Measurements from ENCODE around the gene KCNA10. TPM values are rescaled to one million over a fixed set of nuclear protein-coding genes. Genes with fewer than 3 reads are reported as not detected.
A peak's percentile ranks its signal among the peaks of the same experiment; 100 is the strongest.

The KCNA10 gene
- total RNA-seq, 1 donor from 2014 or later = not detected

GRCh38 chr1:110505596-110505995 lies 13.4 kb downstream of the KCNA10 start:
- Mint-ChIP-seq H3K4me3 (ENCODE audit: low read depth) (no peak overlapping the region), H3K27me3 (ENCODE audit: low read depth) (peaks cover 17% of the 10 kb centered on the region), H3K4me1 (ENCODE audit: low read depth) (no peaks in the 10 kb centered on the region), H3K36me3 (ENCODE audit: low read depth) (no peaks in the 10 kb centered on the region), H3K9me3 (no peaks in the 10 kb centered on the region), H3K27ac (no peak overlapping the region)
- intact Hi-C loops (cut with micrococcal nuclease) = no loop called here
- DNase-seq (ENCODE audit: low spot score) = no peak

- no peaks in the 10 kb centered on the region for H3K4me1 Mint-ChIP-seq (ENCODE audit: low read depth)
- DNase-seq (ENCODE audit: low spot score) = no peak
- H3K36me3 Mint-ChIP-seq (ENCODE audit: low read depth) = no peaks in the 10 kb centered on the region
- H3K4me3 Mint-ChIP-seq (ENCODE audit: low read depth) = no peak overlapping the region
- no peaks in the 10 kb centered on the region for H3K9me3 Mint-ChIP-seq
- intact Hi-C loops (cut with micrococcal nuclease) = no loop called here
- H3K27ac Mint-ChIP-seq = no peak overlapping the region
- peaks cover 21% of the 10 kb centered on the region for H3K27me3 Mint-ChIP-seq (ENCODE audit: low read depth)
Observed at GRCh38 chr1:110504226-110504625, 14.7 kb downstream of the KCNA10 start.

GRCh38 chr1:110503471-110503870 lies 15.5 kb downstream of the KCNA10 start:
- H3K4me3 Mint-ChIP-seq (ENCODE audit: low read depth) = no peak overlapping the region
- no peak overlapping the region for H3K27ac Mint-ChIP-seq
- no peaks in the 10 kb centered on the region for H3K36me3 Mint-ChIP-seq (ENCODE audit: low read depth)
- H3K27me3 Mint-ChIP-seq (ENCODE audit: low read depth) = peaks cover 21% of the 10 kb centered on the region
- H3K4me1 Mint-ChIP-seq (ENCODE audit: low read depth) = no peaks in the 10 kb centered on the region
- intact Hi-C loops (cut with micrococcal nuclease) = no loop called here
- no peaks in the 10 kb centered on the region for H3K9me3 Mint-ChIP-seq
- DNase-seq (ENCODE audit: low spot score) = no peak

GRCh38 chr1:110502402-110503151 lies 16.4 kb downstream of the KCNA10 start:
- H3K27ac Mint-ChIP-seq = no peak overlapping the region
- no peaks in the 10 kb centered on the region for H3K36me3 Mint-ChIP-seq (ENCODE audit: low read depth)
- no peaks in the 10 kb centered on the region for H3K9me3 Mint-ChIP-seq
- peaks cover 21% of the 10 kb centered on the region for H3K27me3 Mint-ChIP-seq (ENCODE audit: low read depth)
- H3K4me3 Mint-ChIP-seq (ENCODE audit: low read depth) = no peak overlapping the region
- no peaks in the 10 kb centered on the region for H3K4me1 Mint-ChIP-seq (ENCODE audit: low read depth)
- DNase-seq (ENCODE audit: low spot score) = no peak
- intact Hi-C loops (cut with micrococcal nuclease) = no loop called here

- Mint-ChIP-seq H3K36me3 (ENCODE audit: low read depth) (no peaks in the 10 kb centered on the region), H3K27me3 (ENCODE audit: low read depth) (peaks cover 17% of the 10 kb centered on the region), H3K27ac (no peak overlapping the region), H3K9me3 (no peaks in the 10 kb centered on the region), H3K4me3 (ENCODE audit: low read depth) (no peak overlapping the region), H3K4me1 (ENCODE audit: low read depth) (no peaks in the 10 kb centered on the region)
- intact Hi-C loops (cut with micrococcal nuclease) = no loop called here
- DNase-seq (ENCODE audit: low spot score) = no peak
Observed at GRCh38 chr1:110501488-110502132, 17.4 kb downstream of the KCNA10 start.

- Mint-ChIP-seq H3K27ac (no peak overlapping the region), H3K4me3 (ENCODE audit: low read depth) (no peak overlapping the region), H3K36me3 (ENCODE audit: low read depth) (no peaks in the 10 kb centered on the region), H3K9me3 (no peaks in the 10 kb centered on the region), H3K4me1 (ENCODE audit: low read depth) (no peaks in the 10 kb centered on the region), H3K27me3 (ENCODE audit: low read depth) (peaks cover 14% of the 10 kb centered on the region)
- intact Hi-C loops (cut with micrococcal nuclease) = no loop called here
- no peak for DNase-seq (ENCODE audit: low spot score)
Observed at GRCh38 chr1:110498270-110498669, 20.7 kb downstream of the KCNA10 start.

GRCh38 chr1:110495926-110496600 lies 22.9 kb downstream of the KCNA10 start:
- Mint-ChIP-seq H3K4me1 (ENCODE audit: low read depth) (no peaks in the 10 kb centered on the region), H3K27me3 (ENCODE audit: low read depth) (peaks cover 4% of the 10 kb centered on the region), H3K9me3 (no peaks in the 10 kb centered on the region), H3K4me3 (ENCODE audit: low read depth) (no peak overlapping the region), H3K36me3 (ENCODE audit: low read depth) (no peaks in the 10 kb centered on the region), H3K27ac (no peak overlapping the region)
- intact Hi-C loops (cut with micrococcal nuclease) = loop anchor here (1.0 kb wide), 2 partner anchors 84 to 295 kb away; no protein-coding TSS in a partner anchor
- DNase-seq (ENCODE audit: low spot score) = peak; percentile 58

GRCh38 chr1:110494522-110495406 lies 24.2 kb downstream of the KCNA10 start:
- H3K27me3 Mint-ChIP-seq (ENCODE audit: low read depth) = no peaks in the 10 kb centered on the region
- no peaks in the 10 kb centered on the region for H3K36me3 Mint-ChIP-seq (ENCODE audit: low read depth)
- no peaks in the 10 kb centered on the region for H3K9me3 Mint-ChIP-seq
- no peaks in the 10 kb centered on the region for H3K4me1 Mint-ChIP-seq (ENCODE audit: low read depth)
- DNase-seq (ENCODE audit: low spot score) = no peak
- H3K27ac Mint-ChIP-seq = no peak overlapping the region
- H3K4me3 Mint-ChIP-seq (ENCODE audit: low read depth) = no peak overlapping the region
- intact Hi-C loops (cut with micrococcal nuclease) = no loop called here

GRCh38 chr1:110494036-110494435 lies 24.9 kb downstream of the KCNA10 start:
- DNase-seq (ENCODE audit: low spot score) = no peak
- Mint-ChIP-seq H3K4me3 (ENCODE audit: low read depth) (no peak overlapping the region), H3K27ac (no peak overlapping the region), H3K36me3 (ENCODE audit: low read depth) (no peaks in the 10 kb centered on the region), H3K27me3 (ENCODE audit: low read depth) (no peaks in the 10 kb centered on the region), H3K9me3 (no peaks in the 10 kb centered on the region), H3K4me1 (ENCODE audit: low read depth) (no peaks in the 10 kb centered on the region)
- intact Hi-C loops (cut with micrococcal nuclease) = no loop called here

GRCh38 chr1:110493059-110493699 lies 25.8 kb downstream of the KCNA10 start:
- no peak overlapping the region for H3K27ac Mint-ChIP-seq
- H3K4me1 Mint-ChIP-seq (ENCODE audit: low read depth) = no peaks in the 10 kb centered on the region
- no peaks in the 10 kb centered on the region for H3K9me3 Mint-ChIP-seq
- H3K4me3 Mint-ChIP-seq (ENCODE audit: low read depth) = no peak overlapping the region
- intact Hi-C loops (cut with micrococcal nuclease) = no loop called here
- H3K27me3 Mint-ChIP-seq (ENCODE audit: low read depth) = no peaks in the 10 kb centered on the region
- H3K36me3 Mint-ChIP-seq (ENCODE audit: low read depth) = no peaks in the 10 kb centered on the region
- DNase-seq (ENCODE audit: low spot score) = no peak

GRCh38 chr1:110492573-110492972 lies 26.4 kb downstream of the KCNA10 start:
- Mint-ChIP-seq H3K4me3 (ENCODE audit: low read depth) (no peak overlapping the region), H3K27ac (no peak overlapping the region), H3K27me3 (ENCODE audit: low read depth) (no peaks in the 10 kb centered on the region), H3K4me1 (ENCODE audit: low read depth) (no peaks in the 10 kb centered on the region), H3K9me3 (no peaks in the 10 kb centered on the region), H3K36me3 (ENCODE audit: low read depth) (no peaks in the 10 kb centered on the region)
- DNase-seq (ENCODE audit: low spot score) = no peak
- intact Hi-C loops (cut with micrococcal nuclease) = no loop called here

- Mint-ChIP-seq H3K36me3 (ENCODE audit: low read depth) (no peaks in the 10 kb centered on the region), H3K27ac (no peak overlapping the region), H3K9me3 (no peaks in the 10 kb centered on the region), H3K27me3 (ENCODE audit: low read depth) (no peaks in the 10 kb centered on the region), H3K4me3 (ENCODE audit: low read depth) (no peak overlapping the region), H3K4me1 (ENCODE audit: low read depth) (no peaks in the 10 kb centered on the region)
- DNase-seq (ENCODE audit: low spot score) = no peak
- intact Hi-C loops (cut with micrococcal nuclease) = no loop called here
Observed at GRCh38 chr1:110490791-110491451, 28.1 kb downstream of the KCNA10 start.

All from activated T-helper 2 cell treated with anti-CD3 and anti-CD28 coated beads, Interferon-gamma antibody, Interleukin-2, Interleukin-4, amounts not matched to agents 10 μg/mL and 5 μg/mL and 100 μg/mL, durations not matched to agents 14 hours and 24 hours and 36 hours (primary cell).